HEK293 (cell line): ENCODE measurements around the gene GNB1.

Experiments
- GFI1B ChIP-seq: fragments of 450-650 bp; formaldehyde crosslinking; IDR thresholded peaks from 2 replicates; pipeline ENCODE4 v1.5.1; 2016; ENCODE audit warnings: missing biosample characterization, missing genetic modification characterization
- ZNF121 ChIP-seq: fragments of 450-650 bp; formaldehyde crosslinking; IDR thresholded peaks from 2 replicates; pipeline ENCODE4 v1.5.1; 2016; ENCODE audit warnings: missing biosample characterization, missing genetic modification characterization
- ZNF211 ChIP-seq: fragments of 450-650 bp; formaldehyde crosslinking; IDR thresholded peaks from 2 replicates; pipeline ENCODE4 v1.5.1; 2016; ENCODE audit warnings: low read depth, missing biosample characterization, missing genetic modification characterization
- ZNF426 ChIP-seq: fragments of 450-650 bp; formaldehyde crosslinking; IDR thresholded peaks from 2 replicates; pipeline ENCODE4 v1.5.1; 2017; ENCODE audit warnings: missing biosample characterization, missing genetic modification characterization, mild to moderate bottlenecking, inconsistent platforms, moderate library complexity
- ZNF561 ChIP-seq: fragments of 450-650 bp; IDR thresholded peaks from 2 replicates; pipeline ENCODE4 v1.5.1; 2018; ENCODE audit warnings: missing biosample characterization, missing genetic modification characterization, borderline replicate concordance
- ZNF701 ChIP-seq: fragments of 450-650 bp; formaldehyde crosslinking; IDR thresholded peaks from 2 replicates; pipeline ENCODE4 v1.5.1; 2016; ENCODE audit warnings: missing biosample characterization, missing genetic modification characterization
- ZNF777 ChIP-seq: fragments of 450-650 bp; formaldehyde crosslinking; IDR thresholded peaks from 2 replicates; pipeline ENCODE4 v1.5.1; 2017; ENCODE audit warnings: missing biosample characterization, missing genetic modification characterization, borderline replicate concordance
- ZNF830 ChIP-seq: fragments of 450-650 bp; IDR thresholded peaks from 2 replicates; pipeline ENCODE4 v1.5.0; 2018; ENCODE audit warnings: missing biosample characterization, missing genetic modification characterization, low read depth, mild to moderate bottlenecking, moderate library complexity
- TF ChIP-seq, protein P1 (sequence below): fragments of 450-650 bp; formaldehyde crosslinking; conservative IDR thresholded peaks from 2 replicates; pipeline ENCODE4 v1.5.1; 2016; ENCODE audit warnings: low read depth, missing biosample characterization, missing genetic modification characterization
- TF ChIP-seq, protein P2 (sequence below): fragments of 450-650 bp; IDR thresholded peaks from 2 replicates; pipeline ENCODE4 v1.5.1; 2018; ENCODE audit warnings: missing biosample characterization, mild to moderate bottlenecking, missing genetic modification characterization
- TF ChIP-seq, protein P3 (sequence below): fragments of 450-650 bp; formaldehyde crosslinking; IDR thresholded peaks from 2 replicates; pipeline ENCODE4 v1.5.1; 2016; ENCODE audit warnings: missing biosample characterization, missing genetic modification characterization

DNA sequence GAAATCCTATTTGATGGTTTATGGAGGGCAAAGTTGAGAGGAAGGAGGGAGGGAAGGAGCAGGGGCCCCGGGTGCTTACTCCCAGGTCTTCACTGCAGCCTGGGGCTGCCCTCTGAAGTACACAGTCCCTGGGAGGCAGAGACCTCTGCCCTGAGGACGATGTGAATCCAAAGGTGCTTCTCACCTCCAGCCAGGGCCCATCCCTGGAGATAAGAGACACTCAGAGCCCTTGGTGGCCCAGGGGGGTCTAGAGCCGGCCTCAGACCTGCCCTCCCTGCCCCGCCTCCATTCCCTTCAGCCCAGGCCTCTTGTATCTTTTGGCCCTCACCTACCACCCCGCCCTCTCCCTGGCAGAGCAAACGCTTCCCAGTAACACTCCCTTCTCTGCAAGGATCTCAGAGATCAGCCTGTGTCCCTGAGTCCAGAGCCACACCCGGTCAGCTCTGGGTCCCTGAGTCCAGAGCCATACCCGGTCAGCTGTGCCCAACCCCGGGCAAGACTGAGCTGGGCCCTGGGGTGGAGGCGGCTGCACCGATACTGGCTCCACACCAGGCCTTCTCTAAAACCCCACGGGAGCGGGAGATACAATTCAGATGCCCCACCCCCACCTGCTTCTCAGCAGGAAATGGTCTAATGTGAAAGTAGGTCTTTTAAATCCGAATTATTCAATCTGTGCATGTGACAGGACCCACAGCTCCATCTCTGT is 3.6 kb upstream of the GNB1 start:
- TF ChIP-seq, protein P1, sequence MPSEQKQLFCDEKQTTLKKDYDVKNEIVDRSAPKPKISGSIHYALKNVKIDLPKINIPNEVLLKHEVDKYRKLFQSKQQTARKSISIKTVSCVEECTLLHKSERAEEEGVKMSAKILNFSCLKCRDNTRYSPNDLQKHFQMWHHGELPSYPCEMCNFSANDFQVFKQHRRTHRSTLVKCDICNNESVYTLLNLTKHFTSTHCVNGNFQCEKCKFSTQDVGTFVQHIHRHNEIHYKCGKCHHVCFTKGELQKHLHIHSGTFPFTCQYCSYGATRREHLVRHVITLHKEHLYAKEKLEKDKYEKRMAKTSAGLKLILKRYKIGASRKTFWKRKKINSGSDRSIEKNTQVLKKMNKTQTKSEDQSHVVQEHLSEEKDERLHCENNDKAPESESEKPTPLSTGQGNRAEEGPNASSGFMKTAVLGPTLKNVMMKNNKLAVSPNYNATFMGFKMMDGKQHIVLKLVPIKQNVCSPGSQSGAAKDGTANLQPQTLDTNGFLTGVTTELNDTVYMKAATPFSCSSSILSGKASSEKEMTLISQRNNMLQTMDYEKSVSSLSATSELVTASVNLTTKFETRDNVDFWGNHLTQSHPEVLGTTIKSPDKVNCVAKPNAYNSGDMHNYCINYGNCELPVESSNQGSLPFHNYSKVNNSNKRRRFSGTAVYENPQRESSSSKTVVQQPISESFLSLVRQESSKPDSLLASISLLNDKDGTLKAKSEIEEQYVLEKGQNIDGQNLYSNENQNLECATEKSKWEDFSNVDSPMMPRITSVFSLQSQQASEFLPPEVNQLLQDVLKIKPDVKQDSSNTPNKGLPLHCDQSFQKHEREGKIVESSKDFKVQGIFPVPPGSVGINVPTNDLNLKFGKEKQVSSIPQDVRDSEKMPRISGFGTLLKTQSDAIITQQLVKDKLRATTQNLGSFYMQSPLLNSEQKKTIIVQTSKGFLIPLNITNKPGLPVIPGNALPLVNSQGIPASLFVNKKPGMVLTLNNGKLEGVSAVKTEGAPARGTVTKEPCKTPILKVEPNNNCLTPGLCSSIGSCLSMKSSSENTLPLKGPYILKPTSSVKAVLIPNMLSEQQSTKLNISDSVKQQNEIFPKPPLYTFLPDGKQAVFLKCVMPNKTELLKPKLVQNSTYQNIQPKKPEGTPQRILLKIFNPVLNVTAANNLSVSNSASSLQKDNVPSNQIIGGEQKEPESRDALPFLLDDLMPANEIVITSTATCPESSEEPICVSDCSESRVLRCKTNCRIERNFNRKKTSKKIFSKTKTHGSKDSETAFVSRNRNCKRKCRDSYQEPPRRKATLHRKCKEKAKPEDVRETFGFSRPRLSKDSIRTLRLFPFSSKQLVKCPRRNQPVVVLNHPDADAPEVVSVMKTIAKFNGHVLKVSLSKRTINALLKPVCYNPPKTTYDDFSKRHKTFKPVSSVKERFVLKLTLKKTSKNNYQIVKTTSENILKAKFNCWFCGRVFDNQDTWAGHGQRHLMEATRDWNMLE (tag by site-specific recombination), result no peak
- no peak for TF ChIP-seq ZNF426 (tag by site-specific recombination)
- TF ChIP-seq ZNF211, result no peak
- TF ChIP-seq GFI1B (tag by site-specific recombination), result no peak
- no peak for TF ChIP-seq ZNF701
- no peak for TF ChIP-seq ZNF121
- TF ChIP-seq, protein P2, sequence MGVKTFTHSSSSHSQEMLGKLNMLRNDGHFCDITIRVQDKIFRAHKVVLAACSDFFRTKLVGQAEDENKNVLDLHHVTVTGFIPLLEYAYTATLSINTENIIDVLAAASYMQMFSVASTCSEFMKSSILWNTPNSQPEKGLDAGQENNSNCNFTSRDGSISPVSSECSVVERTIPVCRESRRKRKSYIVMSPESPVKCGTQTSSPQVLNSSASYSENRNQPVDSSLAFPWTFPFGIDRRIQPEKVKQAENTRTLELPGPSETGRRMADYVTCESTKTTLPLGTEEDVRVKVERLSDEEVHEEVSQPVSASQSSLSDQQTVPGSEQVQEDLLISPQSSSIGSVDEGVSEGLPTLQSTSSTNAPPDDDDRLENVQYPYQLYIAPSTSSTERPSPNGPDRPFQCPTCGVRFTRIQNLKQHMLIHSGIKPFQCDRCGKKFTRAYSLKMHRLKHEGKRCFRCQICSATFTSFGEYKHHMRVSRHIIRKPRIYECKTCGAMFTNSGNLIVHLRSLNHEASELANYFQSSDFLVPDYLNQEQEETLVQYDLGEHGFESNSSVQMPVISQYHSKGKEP, result no peak
- TF ChIP-seq ZNF830 (tag by site-specific recombination), result no peak
- TF ChIP-seq ZNF777 (tag by site-specific recombination), result no peak
- TF ChIP-seq, protein P3, sequence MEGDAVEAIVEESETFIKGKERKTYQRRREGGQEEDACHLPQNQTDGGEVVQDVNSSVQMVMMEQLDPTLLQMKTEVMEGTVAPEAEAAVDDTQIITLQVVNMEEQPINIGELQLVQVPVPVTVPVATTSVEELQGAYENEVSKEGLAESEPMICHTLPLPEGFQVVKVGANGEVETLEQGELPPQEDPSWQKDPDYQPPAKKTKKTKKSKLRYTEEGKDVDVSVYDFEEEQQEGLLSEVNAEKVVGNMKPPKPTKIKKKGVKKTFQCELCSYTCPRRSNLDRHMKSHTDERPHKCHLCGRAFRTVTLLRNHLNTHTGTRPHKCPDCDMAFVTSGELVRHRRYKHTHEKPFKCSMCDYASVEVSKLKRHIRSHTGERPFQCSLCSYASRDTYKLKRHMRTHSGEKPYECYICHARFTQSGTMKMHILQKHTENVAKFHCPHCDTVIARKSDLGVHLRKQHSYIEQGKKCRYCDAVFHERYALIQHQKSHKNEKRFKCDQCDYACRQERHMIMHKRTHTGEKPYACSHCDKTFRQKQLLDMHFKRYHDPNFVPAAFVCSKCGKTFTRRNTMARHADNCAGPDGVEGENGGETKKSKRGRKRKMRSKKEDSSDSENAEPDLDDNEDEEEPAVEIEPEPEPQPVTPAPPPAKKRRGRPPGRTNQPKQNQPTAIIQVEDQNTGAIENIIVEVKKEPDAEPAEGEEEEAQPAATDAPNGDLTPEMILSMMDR, result no peak
- no peak for TF ChIP-seq ZNF561 (tag by site-specific recombination)
